Measurements from ENCODE around the gene LRRC41. TPM values are rescaled to one million over a fixed set of nuclear protein-coding genes. Genes with fewer than 3 reads are reported as not detected.
"Not testable (repeated sequence)": the region's sequence is repeated elsewhere in the genome, so short reads cannot be mapped to it uniquely, and the experiment has no call there.

LRRC41 gene, protein sequence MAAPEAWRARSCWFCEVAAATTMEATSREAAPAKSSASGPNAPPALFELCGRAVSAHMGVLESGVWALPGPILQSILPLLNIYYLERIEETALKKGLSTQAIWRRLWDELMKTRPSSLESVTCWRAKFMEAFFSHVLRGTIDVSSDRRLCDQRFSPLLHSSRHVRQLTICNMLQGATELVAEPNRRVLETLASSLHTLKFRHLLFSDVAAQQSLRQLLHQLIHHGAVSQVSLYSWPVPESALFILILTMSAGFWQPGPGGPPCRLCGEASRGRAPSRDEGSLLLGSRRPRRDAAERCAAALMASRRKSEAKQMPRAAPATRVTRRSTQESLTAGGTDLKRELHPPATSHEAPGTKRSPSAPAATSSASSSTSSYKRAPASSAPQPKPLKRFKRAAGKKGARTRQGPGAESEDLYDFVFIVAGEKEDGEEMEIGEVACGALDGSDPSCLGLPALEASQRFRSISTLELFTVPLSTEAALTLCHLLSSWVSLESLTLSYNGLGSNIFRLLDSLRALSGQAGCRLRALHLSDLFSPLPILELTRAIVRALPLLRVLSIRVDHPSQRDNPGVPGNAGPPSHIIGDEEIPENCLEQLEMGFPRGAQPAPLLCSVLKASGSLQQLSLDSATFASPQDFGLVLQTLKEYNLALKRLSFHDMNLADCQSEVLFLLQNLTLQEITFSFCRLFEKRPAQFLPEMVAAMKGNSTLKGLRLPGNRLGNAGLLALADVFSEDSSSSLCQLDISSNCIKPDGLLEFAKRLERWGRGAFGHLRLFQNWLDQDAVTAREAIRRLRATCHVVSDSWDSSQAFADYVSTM
- total RNA-seq, result 61.6 and 67.6 TPM in 2 replicates

DNA sequence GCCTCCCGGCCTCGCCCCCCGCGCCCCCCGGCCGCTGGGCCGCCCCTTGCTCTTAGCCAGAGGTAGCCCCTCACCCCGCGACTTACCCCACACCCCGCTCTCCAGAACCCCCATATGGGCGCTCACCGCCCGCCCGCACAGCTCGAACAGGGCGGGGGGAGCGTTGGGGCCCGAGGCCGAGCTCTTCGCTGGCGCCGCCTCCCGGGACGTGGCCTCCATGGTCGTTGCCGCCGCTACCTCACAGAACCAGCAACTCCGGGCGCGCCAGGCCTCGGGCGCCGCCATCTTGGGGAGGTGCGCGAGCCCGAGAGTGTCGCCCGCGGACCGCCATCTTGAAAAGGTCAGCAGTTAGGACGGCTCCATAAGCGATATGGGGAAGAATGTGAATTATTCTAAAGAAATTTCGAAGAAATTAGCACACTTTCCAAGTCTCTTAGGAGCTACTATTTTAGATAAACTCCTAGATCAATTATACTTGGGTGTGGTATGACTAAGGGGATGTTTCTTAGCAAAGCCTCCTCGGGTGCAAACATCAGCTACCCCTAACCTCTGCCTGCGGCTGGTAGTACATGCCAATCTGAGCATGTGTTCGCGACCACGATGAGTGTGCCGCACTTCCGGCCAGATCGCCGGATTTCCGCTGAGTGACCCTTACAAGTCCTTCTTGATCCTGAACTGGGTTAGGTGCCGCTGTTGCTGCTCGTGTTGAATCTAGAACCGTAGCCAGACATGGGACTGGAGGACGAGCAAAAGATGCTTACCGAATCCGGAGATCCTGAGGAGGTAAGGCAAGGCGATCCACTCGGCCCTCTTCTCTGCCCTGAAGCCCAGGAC, at the start of gene LRRC41, which contains the start of gene UQCRH:
LRRC41 (minus strand) TSS at position 579 of the 834 bp plus-strand sequence; CDS start at position 285, 294 bp downstream.
UQCRH (plus strand) TSS at position 661 of the 834 bp plus-strand sequence; CDS start at position 730, 69 bp downstream.
- DNase-seq (ENCODE audit: low read depth, low spot score), result peak; percentile 93

DNA sequence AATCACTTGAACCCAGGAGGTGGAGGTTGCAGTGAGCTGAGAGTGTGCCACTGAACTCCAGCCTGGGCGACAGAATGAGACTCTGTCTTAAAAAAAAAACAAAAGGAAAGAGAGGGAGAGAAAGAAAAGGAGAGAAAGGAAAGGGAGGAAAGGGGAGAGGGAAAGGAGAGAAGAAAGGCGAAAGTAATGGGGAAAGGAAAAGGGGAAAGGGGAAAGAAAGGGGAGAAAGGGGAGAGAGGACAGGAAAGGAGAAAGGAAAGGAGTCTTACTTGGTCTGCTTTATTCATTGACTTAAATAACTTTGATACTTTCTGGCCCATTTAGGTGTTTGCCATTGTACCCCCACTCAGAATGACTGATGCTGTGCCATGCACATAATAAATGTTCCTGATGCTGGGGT, 48.9 kb upstream of the LRRC41 start:
- no peak for DNase-seq (ENCODE audit: low read depth, low spot score)

DNA sequence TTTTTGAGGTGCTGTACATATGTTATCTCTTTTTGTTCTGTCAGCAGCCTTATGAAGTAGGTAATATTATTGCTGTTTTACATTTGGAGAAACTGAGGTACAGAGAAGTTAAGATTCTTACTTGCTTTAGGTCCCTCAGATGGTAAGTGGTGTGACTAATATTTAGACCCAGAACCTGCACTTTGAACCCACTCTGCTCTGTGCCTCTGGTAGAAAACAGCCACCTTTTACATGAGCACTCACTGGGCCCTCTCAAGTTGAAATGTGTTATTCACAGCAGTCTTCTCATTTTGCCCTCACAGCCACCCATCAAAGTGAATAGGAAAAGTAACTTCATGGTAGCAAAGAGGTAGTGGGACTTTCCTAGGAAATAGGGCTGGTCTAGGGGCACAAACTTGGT, 41.9 kb upstream of the LRRC41 start:
- no peak for DNase-seq (ENCODE audit: low read depth, low spot score)

DNA sequence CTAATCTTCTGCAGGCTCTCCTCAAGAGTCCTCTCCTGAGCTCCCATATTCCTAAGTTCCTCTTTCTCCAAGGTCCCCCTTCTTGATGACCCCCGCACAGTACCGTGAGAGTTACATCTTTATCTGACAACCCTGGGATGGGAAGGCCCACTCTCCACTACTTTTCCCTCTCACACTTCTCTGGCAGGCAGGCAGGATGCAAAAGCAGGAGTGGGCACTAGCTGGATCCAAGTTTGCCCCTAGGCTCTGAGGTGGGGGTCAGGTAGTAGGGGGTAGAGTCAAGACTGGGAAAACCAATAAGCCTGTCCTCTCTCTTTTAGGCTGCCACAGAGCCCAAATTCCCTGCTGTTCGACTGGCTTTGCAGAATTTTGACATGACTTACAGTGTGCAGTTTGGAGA, 41.1 kb upstream of the LRRC41 start:
- no peak for DNase-seq (ENCODE audit: low read depth, low spot score)

DNA sequence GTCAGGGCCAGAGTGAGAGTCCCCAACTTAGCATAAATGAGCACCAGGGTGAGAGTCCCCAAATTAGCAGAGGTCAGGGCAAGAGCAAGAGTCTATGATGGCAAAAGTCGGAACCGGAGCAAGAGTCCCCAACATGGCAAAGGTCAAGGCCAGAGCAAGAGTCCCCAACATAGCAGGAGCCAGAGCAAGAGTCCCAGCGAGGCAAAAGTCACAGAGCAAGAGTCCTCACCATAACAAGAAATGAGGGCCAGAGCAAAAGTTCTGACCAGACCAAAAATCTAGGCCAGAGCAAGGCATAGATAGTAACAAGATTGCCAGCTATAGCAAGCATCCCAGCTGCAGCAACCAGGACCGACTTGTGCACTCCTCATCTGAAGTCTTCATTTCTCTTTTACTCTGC, 40.3 kb upstream of the LRRC41 start:
- no peak for DNase-seq (ENCODE audit: low read depth, low spot score)

DNA sequence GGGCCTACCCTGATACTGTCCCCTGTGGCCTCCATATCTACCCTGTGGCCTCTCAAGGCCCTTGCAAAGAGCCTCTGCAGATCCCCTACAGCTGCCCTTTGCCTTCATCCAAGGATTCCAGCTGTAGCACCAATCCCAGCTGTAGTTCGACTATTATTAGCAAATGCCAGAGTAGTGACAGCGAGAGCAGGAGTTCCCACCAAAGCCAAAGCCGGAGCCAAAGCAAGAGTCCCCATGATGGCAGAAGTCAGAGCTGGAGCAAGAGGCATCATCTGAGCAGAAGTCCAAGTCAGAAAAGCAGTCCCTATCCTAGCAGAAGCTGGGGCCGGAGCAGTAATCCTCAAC, 39.9 kb upstream of the LRRC41 start:
- DNase-seq (ENCODE audit: low read depth, low spot score), result no peak

DNA sequence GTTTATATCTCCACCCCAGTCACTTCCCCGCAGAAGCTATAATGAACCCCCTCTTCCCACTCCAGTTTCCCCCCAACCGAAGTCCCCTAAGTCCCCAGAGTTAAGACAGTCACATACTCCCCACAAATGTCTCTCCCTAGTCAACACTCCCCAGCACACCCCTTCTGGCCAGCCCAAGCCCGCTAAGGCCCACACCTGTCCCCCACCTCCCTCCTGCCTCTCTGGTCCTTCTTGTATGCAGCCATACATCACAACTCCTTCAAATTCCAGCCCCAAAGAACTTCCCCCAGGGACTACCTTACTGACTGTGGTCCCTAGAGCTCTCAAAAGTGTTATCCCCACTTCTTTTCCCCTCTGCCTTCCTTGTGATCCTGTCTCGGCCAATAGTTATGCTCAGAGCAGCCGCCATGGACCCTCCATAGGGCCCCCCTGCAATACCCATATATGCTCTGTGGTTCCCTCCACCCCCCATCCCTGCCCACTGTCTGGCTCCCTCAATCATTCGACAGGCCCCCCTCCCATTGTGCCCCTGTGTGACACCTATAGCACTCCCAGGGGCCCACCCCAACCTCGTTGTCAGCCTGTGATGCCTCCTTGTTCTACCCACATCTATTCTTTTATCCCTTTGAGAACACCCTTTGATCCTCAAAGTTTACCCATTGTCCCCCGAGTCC, 39.4 kb upstream of the LRRC41 start:
- no peak for DNase-seq (ENCODE audit: low read depth, low spot score)

DNA sequence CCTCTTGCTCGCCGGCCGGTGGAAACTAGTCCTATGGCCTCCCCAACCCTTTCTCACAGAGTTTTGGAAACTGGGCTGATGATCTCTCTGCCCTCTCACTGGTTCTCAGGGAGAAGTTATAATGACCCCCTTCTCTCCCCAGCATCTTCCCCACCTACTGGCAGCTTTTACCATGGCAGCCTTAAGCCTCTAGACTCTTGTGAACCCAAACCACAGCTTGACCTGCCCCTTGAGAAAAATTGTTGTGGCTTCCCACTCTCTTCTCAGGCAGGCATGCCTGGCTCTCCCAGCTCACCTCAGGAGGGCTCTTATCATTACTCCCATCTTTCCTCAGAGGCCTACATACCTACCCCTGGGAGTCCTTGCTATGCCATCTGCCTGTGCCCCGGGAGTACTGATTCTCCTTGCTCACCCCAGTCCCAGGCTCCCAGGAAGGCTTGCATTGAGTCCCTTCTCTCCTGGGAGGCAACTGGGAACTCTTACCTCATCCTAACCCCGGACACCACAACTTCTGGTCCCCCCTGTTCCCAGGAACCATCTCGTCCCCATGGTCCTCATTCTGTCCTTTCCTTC, 38.8 kb upstream of the LRRC41 start:
- no peak for DNase-seq (ENCODE audit: low read depth, low spot score)

DNA sequence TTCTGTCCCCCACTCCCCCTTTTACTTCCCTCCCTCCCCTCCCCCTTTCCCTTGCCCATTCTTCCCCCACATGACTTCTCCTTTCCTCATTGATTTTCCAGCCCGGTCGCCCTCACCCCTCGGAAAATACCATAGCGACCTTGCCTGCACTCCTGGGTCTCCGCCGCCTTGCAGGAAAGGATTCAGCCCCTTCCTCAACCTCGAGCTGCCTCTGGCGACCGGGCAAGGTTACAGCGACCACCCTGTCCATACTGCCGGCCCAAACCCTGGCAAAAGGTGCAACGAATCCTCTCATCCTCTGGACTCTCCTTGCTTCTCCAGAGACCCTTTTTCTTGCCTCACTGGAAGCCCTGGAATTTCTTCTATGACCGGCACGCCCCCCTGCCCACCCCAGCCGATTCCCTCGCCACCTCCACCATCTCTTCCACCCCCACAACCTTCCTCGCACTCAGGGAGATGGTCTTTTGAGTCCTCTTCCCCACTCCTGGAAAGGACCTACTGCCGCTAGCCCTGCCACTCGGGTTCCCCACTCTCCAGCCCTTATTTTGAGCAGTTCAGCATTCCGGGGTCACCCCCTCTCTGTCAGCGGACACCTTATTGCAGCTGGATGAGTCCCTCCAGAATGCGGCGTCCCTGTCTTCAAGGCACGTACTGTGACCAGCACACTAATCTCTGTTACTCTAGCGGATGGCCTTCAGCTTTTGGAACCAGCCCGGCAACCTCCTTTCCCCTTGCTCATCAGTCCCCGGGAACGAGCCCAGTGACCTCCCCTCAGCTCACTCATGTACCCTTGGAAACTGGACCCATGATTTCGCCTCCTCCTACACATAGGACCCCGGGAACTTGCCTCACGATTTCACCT, 38.0 kb upstream of the LRRC41 start:
- DNase-seq (ENCODE audit: low read depth, low spot score), result no peak

DNA sequence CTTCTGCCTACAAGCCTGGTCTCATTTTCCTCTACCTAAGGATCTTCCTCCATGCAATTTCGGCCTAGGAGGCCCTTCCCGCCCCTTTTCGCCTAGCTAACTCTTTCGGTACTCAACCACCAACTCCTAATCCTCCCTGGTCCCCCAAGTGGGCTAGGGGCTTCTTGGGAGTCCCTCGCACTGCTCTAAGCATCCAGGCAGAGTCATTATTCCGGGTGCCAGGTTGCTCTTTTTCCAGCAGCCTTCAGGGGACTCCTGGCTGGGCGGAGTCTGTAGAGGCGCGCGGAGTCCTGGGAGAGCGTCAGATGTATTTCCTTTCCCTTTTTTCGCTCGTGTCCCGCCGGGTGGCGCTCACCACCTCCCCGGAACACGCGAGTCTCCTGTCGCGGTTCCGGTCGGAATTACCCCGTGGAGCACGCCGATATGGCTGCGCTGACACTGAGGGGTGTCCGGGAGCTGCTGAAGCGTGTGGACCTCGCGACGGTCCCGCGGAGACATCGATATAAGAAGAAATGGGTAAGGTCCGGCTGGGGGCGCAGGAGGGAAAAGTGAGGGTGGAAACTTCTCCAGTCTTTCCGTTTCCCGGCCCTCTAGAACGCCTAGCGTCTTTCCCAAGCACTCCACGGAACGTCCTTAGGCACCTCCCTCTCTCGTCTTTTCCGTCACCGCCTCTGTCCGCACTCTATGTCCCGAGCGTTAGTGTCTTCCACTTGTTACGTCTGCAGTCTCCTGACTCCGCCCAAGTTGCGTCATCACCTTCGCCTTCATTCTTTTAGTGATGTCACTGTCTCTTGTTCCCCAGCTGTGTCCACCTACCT, 37.2 kb upstream of the LRRC41 start, which contains the start of gene NSUN4:
NSUN4 (plus strand) TSS at position 404 of the 818 bp plus-strand sequence; CDS start at position 424, 20 bp downstream.
- peak; percentile 73 for DNase-seq (ENCODE audit: low read depth, low spot score)

DNA sequence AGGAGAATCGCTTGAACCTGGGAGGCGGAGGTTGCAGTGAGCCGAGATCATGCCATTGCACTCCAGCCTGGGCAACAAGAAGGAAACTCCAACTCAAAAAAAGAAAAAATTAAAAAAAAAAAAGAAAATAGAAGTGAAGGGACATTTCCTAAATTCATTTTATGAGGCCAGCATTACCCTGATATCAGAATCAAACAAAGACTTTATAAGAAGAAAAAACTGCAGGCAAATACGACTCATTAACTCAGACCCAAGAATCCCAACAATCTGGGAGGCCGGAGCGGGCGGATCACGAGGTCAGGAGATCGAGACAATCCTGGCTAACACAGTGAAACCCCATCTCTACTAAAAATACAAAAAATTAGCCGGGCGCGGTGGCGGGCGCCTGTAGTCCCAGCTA, 34.0 kb upstream of the LRRC41 start:
- not testable (repeated sequence) for DNase-seq (ENCODE audit: low read depth, low spot score)

DNA sequence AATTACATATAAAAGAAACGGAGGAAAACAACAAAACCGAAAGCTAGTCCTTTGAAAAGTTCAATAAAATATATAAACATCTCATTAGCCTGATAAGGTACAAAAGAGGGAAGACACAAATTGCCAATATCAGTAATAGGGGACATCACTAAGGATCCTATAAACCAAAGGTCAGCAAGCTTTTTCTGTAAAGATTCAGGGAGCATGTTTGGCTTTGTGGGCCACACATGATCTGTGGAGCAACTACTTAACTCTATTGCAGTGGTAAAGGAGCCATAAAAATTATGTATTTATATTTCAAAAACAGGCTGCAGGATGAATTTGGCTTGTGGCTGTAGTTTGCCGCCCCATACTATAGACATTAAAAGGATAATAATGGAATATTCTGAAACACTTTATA, 31.7 kb upstream of the LRRC41 start:
- DNase-seq (ENCODE audit: low read depth, low spot score), result no peak

DNA sequence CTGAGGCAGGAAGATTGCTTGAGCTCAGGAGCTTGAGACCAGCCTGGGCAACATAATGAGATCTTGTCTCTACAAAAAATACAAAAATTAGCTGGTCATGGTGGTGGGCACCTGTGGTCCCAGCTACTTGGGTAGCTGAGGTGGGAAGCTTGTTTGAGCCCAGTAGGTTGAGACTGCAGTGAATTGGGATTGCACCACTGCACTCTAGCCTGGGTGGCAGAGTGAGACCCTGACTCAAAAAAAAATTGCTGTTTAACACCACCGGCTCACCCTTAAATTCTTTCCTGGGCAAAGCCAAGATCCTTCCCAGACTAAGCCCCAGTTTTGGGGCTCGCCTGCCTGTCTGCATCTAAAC, 30.6 kb upstream of the LRRC41 start:
- no peak for DNase-seq (ENCODE audit: low read depth, low spot score)

DNA sequence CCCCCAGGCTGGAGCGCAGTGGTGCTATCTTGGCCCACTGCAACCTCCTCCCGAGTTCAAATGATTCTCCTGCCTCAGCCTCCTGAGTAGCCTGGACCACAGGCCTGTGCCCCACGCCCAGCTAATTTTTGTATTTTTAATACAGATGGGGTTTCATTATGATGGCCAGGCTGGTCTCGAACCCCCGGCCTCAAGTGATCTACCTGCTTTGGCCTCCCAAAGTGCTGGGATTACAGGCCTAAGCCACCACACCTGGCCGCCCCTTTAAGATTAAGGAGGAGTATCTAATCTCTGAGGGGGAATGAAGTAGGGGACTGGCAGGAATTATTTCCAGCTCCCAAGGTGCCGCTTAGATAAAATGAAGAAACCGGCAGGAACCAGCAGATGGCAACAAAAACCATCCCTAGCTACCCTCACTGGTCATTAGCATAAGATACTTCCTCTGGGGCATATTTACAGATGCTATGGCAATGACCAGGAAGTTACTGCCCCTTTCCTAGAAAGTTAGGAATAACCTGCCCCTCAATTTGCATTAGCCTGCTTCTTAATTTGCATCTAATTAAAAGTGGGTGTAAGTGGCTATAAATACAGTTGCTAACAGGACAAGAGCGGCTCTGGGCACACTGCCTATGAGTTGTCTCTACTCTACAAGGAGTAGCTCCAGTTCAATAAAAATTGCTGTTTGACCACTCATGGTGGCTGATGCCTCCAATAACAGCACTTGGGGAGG, 30.0 kb upstream of the LRRC41 start:
- no peak for DNase-seq (ENCODE audit: low read depth, low spot score)

DNA sequence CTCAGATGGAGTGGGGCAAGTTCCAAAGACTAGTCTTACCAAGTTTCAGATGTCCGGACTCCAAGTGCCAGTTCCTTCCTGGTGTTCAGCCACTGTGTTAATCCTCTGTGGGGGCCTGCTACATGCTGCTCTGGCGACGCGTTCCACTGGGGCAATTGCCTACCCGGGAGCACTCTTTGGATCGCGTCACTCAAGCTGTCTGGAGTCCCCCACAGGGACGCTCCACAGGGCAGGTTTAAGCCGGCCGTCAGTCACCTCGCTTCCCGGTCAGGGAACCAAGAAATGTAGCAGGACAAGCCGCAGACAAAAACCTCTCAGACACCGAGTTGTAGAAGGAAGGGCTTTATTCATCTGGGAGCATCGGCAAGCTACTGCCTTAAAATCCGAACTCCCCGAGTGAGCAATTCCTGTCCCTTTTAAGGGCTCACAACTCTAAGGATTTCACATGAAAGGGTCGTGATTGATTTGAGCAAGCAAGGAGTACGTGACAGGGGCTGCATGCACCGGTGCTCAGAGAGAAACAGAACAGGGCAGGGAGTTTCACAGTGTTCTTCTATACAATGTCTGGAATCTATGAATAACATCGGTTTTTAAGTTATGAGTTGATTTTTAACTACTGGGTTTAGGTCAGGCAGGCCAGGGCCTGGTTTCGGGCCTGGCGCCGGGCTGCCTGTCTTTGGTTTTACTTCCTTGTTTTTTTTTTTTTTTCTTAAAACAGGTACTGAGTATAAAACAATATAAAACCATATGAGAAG, 28.5 kb upstream of the LRRC41 start:
- DNase-seq (ENCODE audit: low read depth, low spot score), result not testable (repeated sequence)

DNA sequence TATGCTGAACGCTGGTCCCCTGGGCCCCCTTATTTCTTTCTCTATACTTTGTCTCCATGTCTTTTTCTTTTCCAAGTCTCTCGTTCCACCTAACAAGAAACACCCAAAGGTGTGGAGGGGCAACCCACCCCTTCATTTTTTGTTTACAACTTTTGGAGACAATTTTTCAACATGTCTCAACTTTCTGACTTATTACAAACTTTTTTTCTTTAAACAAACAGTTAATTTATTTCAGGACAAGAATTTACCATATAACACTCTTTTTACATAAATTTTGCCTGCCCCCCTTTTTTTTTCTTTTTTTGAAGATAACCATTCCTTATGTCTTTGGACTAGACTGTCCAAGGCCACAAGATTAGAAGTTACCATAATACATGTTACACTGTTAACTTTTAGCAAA, 27.0 kb upstream of the LRRC41 start:
- DNase-seq (ENCODE audit: low read depth, low spot score), result not testable (repeated sequence)

DNA sequence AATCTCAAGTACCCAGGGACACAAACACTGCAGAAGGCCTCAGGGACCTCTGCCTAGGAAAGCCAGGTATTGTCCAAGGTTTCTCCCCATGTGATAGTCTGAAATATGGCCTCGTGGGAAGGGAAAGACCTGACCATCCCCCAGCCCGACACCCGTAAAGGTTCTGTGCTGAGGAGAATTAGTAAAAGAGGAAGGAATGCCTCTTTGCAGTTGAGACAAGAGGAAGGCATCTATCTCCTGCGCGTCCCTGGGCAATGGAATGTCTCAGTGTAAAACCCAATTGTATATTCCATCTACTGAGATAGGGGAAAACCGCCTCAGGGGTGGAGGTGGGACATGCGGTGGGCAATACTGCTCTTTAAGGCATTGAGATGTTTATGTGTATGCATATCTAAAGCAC, 26.4 kb upstream of the LRRC41 start:
- DNase-seq (ENCODE audit: low read depth, low spot score), result not testable (repeated sequence)
